Measurements from ENCODE around the gene USH1G.

USH1G gene

GRCh38 chr17:74961657-74962350, 38.7 kb upstream of the USH1G start:
- TF ChIP-seq POLR2A (IDR thresholded peaks at IDR 0.05; ENCODE audit: extremely low read depth, insufficient read length) (no peak), CTCF (IDR thresholded peaks at IDR 0.05; ENCODE audit: low read depth, low read length) (peak; percentile 55)
- H3K4me3 ChIP-seq (ENCODE audit: low read depth, low read length): no peak overlapping the region
- DNase-seq (ENCODE audit: low read depth): peak; percentile 84

DNA sequence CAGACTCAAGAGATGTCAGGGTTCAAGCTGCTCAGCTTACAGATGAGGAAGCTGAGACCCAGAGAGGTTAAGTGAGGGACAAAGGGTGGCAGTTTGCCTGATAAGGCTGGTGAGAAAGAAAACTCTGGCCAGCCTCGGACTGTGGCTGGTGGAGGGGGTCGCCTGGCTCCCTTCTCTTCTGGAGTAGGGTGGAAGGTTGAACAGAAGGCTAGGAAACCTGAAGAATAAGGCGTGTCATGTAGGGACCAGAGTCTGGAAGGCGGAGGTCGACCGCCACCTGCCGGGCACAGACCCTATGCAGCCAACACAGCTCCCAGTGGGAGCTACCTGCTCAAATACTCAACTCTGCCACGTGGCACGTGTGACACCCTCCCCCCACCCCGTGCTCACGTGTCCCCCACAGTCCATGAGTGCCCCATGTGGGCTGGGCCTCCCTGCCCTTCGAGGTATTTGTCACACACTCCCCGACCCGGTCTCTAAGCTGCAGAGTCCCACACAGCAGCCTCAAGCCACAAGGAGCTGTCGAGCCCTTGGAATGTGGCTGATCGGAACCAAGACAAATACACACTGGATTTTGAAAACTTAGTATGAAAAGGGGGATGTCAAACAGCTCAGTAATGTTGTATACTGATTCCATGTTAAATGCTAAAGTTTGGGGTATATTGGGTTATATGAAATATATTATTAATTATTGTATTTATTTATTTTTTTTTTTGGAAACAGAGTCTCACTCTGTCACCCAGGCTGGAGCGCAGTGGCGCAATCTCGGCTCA, 37.7 kb upstream of the USH1G start:
- no peak overlapping the region for H3K4me3 ChIP-seq (ENCODE audit: low read depth, low read length)
- DNase-seq (ENCODE audit: low read depth): peak; percentile 81
- TF ChIP-seq MYC (IDR thresholded peaks at IDR 0.05; ENCODE audit: low read depth, low read length) (peak; percentile 91), CTCF (IDR thresholded peaks at IDR 0.05; ENCODE audit: low read depth, low read length) (peak; percentile 83), POLR2A (IDR thresholded peaks at IDR 0.05; ENCODE audit: extremely low read depth, insufficient read length) (no peak)
- TF ChIP-seq, protein P1, sequence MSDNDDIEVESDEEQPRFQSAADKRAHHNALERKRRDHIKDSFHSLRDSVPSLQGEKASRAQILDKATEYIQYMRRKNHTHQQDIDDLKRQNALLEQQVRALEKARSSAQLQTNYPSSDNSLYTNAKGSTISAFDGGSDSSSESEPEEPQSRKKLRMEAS (IDR thresholded peaks at IDR 0.05; ENCODE audit: low read depth, low read length): peak; percentile 97

GRCh38 chr17:74959826-74960515, 36.9 kb upstream of the USH1G start:
- DNase-seq (ENCODE audit: low read depth): no peak
- TF ChIP-seq, protein P1 (IDR thresholded peaks at IDR 0.05; ENCODE audit: low read depth, low read length): no peak
- TF ChIP-seq CTCF (IDR thresholded peaks at IDR 0.05; ENCODE audit: low read depth, low read length) (no peak), MYC (IDR thresholded peaks at IDR 0.05; ENCODE audit: low read depth, low read length) (no peak), POLR2A (IDR thresholded peaks at IDR 0.05; ENCODE audit: extremely low read depth, insufficient read length) (no peak)
- H3K4me3 ChIP-seq (ENCODE audit: low read depth, low read length): no peak overlapping the region

GRCh38 chr17:74957935-74958740, 35.1 kb upstream of the USH1G start:
- no peak overlapping the region for H3K4me3 ChIP-seq (ENCODE audit: low read depth, low read length)
- peak; percentile 69 for DNase-seq (ENCODE audit: low read depth)
- TF ChIP-seq, protein P1 (IDR thresholded peaks at IDR 0.05; ENCODE audit: low read depth, low read length): peak; percentile 32; the same call in 1 of the 2 replicates
- peak; percentile 91 for TF ChIP-seq CTCF (IDR thresholded peaks at IDR 0.05; ENCODE audit: low read depth, low read length)
- TF ChIP-seq MYC (IDR thresholded peaks at IDR 0.05; ENCODE audit: low read depth, low read length): no peak
- no peak for TF ChIP-seq POLR2A (IDR thresholded peaks at IDR 0.05; ENCODE audit: extremely low read depth, insufficient read length)

GRCh38 chr17:74956093-74956492, 33.0 kb upstream of the USH1G start:
- no peak overlapping the region for H3K4me3 ChIP-seq (ENCODE audit: low read depth, low read length)
- DNase-seq (ENCODE audit: low read depth): no peak
- TF ChIP-seq, protein P1 (IDR thresholded peaks at IDR 0.05; ENCODE audit: low read depth, low read length): no peak
- TF ChIP-seq POLR2A (IDR thresholded peaks at IDR 0.05; ENCODE audit: extremely low read depth, insufficient read length) (no peak), MYC (IDR thresholded peaks at IDR 0.05; ENCODE audit: low read depth, low read length) (no peak)
